Measurements from ENCODE around the gene TBX15. TPM values are rescaled to one million over a fixed set of nuclear protein-coding genes. Genes with fewer than 3 reads are reported as not detected.

Gene TBX15
- total and polyA plus RNA-seq, 2 donors: 0.19 to 0.48 TPM

GRCh38 chr1:118987468-118988185, 516 bp downstream of the TBX15 start:
- no peak overlapping the region for H3K4me3 ChIP-seq (ENCODE audit: low read length in 2 of 2)
- no peaks in the 10 kb centered on the region for H3K4me1 ChIP-seq (ENCODE audit: control insufficient read depth in 2 of 2, insufficient read depth in 2 of 2, low read length in 2 of 2)
- H3K36me3 ChIP-seq (ENCODE audit: control insufficient read depth in 2 of 2, insufficient read depth in 2 of 2, low read length in 1 of 2): no peaks in the 10 kb centered on the region
- peaks cover 92 to 100% of the 10 kb centered on the region in 2 donors for H3K27me3 ChIP-seq (ENCODE audit: control insufficient read depth in 2 of 2, insufficient read depth in 1 of 2, low read length in 1 of 2)
- DNase-seq (ENCODE audit: low read depth in 6 of 9, low spot score in 9 of 9): no peak
- H3K27ac ChIP-seq (ENCODE audit: low read depth in 1 of 2, low read length in 1 of 2): no peak overlapping the region
- peaks cover 3 to 9% of the 10 kb centered on the region in 2 donors for H3K9me3 ChIP-seq (ENCODE audit: control insufficient read depth in 2 of 2, insufficient read depth in 1 of 2, low read length in 1 of 2)
- WGBS: 2% methylated on average over 65 of the region's 65 CpGs

GRCh38 chr1:118986555-118987467, 1.3 kb downstream of the TBX15 start:
- no peak overlapping the region for H3K4me3 ChIP-seq (ENCODE audit: low read length in 2 of 2)
- H3K27ac ChIP-seq (ENCODE audit: low read depth in 1 of 2, low read length in 1 of 2): no peak overlapping the region
- no peaks in the 10 kb centered on the region for H3K36me3 ChIP-seq (ENCODE audit: control insufficient read depth in 2 of 2, insufficient read depth in 2 of 2, low read length in 1 of 2)
- DNase-seq (ENCODE audit: low read depth in 6 of 9, low spot score in 9 of 9): no peak
- H3K27me3 ChIP-seq (ENCODE audit: control insufficient read depth in 2 of 2, insufficient read depth in 1 of 2, low read length in 1 of 2): peaks cover 91 to 99% of the 10 kb centered on the region in 2 donors
- WGBS: 9% methylated on average over 42 of the region's 42 CpGs
- H3K4me1 ChIP-seq (ENCODE audit: control insufficient read depth in 2 of 2, insufficient read depth in 2 of 2, low read length in 2 of 2): no peaks in the 10 kb centered on the region
- peaks cover 3 to 9% of the 10 kb centered on the region in 2 donors for H3K9me3 ChIP-seq (ENCODE audit: control insufficient read depth in 2 of 2, insufficient read depth in 1 of 2, low read length in 1 of 2)

GRCh38 chr1:118985640-118986554, 2.2 kb downstream of the TBX15 start:
- no peak for DNase-seq (ENCODE audit: low read depth in 6 of 9, low spot score in 9 of 9)
- Histone ChIP-seq H3K27ac (ENCODE audit: low read depth in 1 of 2, low read length in 1 of 2) (no peak overlapping the region), H3K9me3 (ENCODE audit: control insufficient read depth in 2 of 2, insufficient read depth in 1 of 2, low read length in 1 of 2) (peaks cover 3 to 9% of the 10 kb centered on the region in 2 donors), H3K4me1 (ENCODE audit: control insufficient read depth in 2 of 2, insufficient read depth in 2 of 2, low read length in 2 of 2) (no peaks in the 10 kb centered on the region), H3K4me3 (ENCODE audit: low read length in 2 of 2) (no peak overlapping the region), H3K27me3 (ENCODE audit: control insufficient read depth in 2 of 2, insufficient read depth in 1 of 2, low read length in 1 of 2) (peaks cover 90 to 99% of the 10 kb centered on the region in 2 donors), H3K36me3 (ENCODE audit: control insufficient read depth in 2 of 2, insufficient read depth in 2 of 2, low read length in 1 of 2) (no peaks in the 10 kb centered on the region)
- 9% methylated on average over 34 of the region's 34 CpGs for WGBS

- no peak overlapping the region for H3K4me3 ChIP-seq (ENCODE audit: low read length in 2 of 2)
- no peak overlapping the region for H3K27ac ChIP-seq (ENCODE audit: low read depth in 1 of 2, low read length in 1 of 2)
- DNase-seq (ENCODE audit: low read depth in 6 of 9, low spot score in 9 of 9): no peak
- peaks cover 88 to 99% of the 10 kb centered on the region in 2 donors for H3K27me3 ChIP-seq (ENCODE audit: control insufficient read depth in 2 of 2, insufficient read depth in 1 of 2, low read length in 1 of 2)
- no peaks in the 10 kb centered on the region for H3K4me1 ChIP-seq (ENCODE audit: control insufficient read depth in 2 of 2, insufficient read depth in 2 of 2, low read length in 2 of 2)
- H3K36me3 ChIP-seq (ENCODE audit: control insufficient read depth in 2 of 2, insufficient read depth in 2 of 2, low read length in 1 of 2): no peaks in the 10 kb centered on the region
- WGBS: 6% methylated on average over 48 of the region's 48 CpGs
- H3K9me3 ChIP-seq (ENCODE audit: control insufficient read depth in 2 of 2, insufficient read depth in 1 of 2, low read length in 1 of 2): peaks cover 3 to 9% of the 10 kb centered on the region in 2 donors
These were observed 3.2 kb downstream of the TBX15 start for GRCh38 chr1:118984722-118985639.

GRCh38 chr1:118984086-118984721, 3.9 kb downstream of the TBX15 start:
- no peak for DNase-seq (ENCODE audit: low read depth in 6 of 9, low spot score in 9 of 9)
- H3K9me3 ChIP-seq (ENCODE audit: control insufficient read depth in 2 of 2, insufficient read depth in 1 of 2, low read length in 1 of 2): peaks cover 3 to 9% of the 10 kb centered on the region in 2 donors
- H3K4me1 ChIP-seq (ENCODE audit: control insufficient read depth in 2 of 2, insufficient read depth in 2 of 2, low read length in 2 of 2): no peaks in the 10 kb centered on the region
- WGBS: 8% methylated on average over 43 of the region's 43 CpGs
- peaks cover 88 to 99% of the 10 kb centered on the region in 2 donors for H3K27me3 ChIP-seq (ENCODE audit: control insufficient read depth in 2 of 2, insufficient read depth in 1 of 2, low read length in 1 of 2)
- H3K36me3 ChIP-seq (ENCODE audit: control insufficient read depth in 2 of 2, insufficient read depth in 2 of 2, low read length in 1 of 2): no peaks in the 10 kb centered on the region
- H3K4me3 ChIP-seq (ENCODE audit: low read length in 2 of 2): no peak overlapping the region
- no peak overlapping the region for H3K27ac ChIP-seq (ENCODE audit: low read depth in 1 of 2, low read length in 1 of 2)

GRCh38 chr1:118983558-118984041, 4.5 kb downstream of the TBX15 start:
- Histone ChIP-seq H3K27ac (ENCODE audit: low read depth in 1 of 2, low read length in 1 of 2) (no peak overlapping the region), H3K9me3 (ENCODE audit: control insufficient read depth in 2 of 2, insufficient read depth in 1 of 2, low read length in 1 of 2) (peaks cover 3 to 9% of the 10 kb centered on the region in 2 donors), H3K27me3 (ENCODE audit: control insufficient read depth in 2 of 2, insufficient read depth in 1 of 2, low read length in 1 of 2) (peaks cover 88 to 99% of the 10 kb centered on the region in 2 donors), H3K4me3 (ENCODE audit: low read length in 2 of 2) (no peak overlapping the region), H3K36me3 (ENCODE audit: control insufficient read depth in 2 of 2, insufficient read depth in 2 of 2, low read length in 1 of 2) (no peaks in the 10 kb centered on the region), H3K4me1 (ENCODE audit: control insufficient read depth in 2 of 2, insufficient read depth in 2 of 2, low read length in 2 of 2) (no peaks in the 10 kb centered on the region)
- WGBS: 21% methylated on average over 22 of the region's 22 CpGs
- no peak for DNase-seq (ENCODE audit: low read depth in 6 of 9, low spot score in 9 of 9)

GRCh38 chr1:118982821-118983557, 5.2 kb downstream of the TBX15 start:
- Histone ChIP-seq H3K27ac (ENCODE audit: low read depth in 1 of 2, low read length in 1 of 2) (no peak overlapping the region), H3K27me3 (ENCODE audit: control insufficient read depth in 2 of 2, insufficient read depth in 1 of 2, low read length in 1 of 2) (peaks cover 88 to 99% of the 10 kb centered on the region in 2 donors), H3K4me1 (ENCODE audit: control insufficient read depth in 2 of 2, insufficient read depth in 2 of 2, low read length in 2 of 2) (no peaks in the 10 kb centered on the region), H3K36me3 (ENCODE audit: control insufficient read depth in 2 of 2, insufficient read depth in 2 of 2, low read length in 1 of 2) (no peaks in the 10 kb centered on the region), H3K9me3 (ENCODE audit: control insufficient read depth in 2 of 2, insufficient read depth in 1 of 2, low read length in 1 of 2) (peaks cover 3 to 9% of the 10 kb centered on the region in 2 donors), H3K4me3 (ENCODE audit: low read length in 2 of 2) (no peak overlapping the region)
- no peak for DNase-seq (ENCODE audit: low read depth in 6 of 9, low spot score in 9 of 9)
- 12% methylated on average over 26 of the region's 26 CpGs for WGBS

Data from thymus (tissue), 11 donors.